Keratinocyte (primary cell): ENCODE measurements around the gene EVI5. TPM values are rescaled to one million over a fixed set of nuclear protein-coding genes. Genes with fewer than 3 reads are reported as not detected.

ENCODE experiments used
- DNase-seq: peaks from one replicate; pipeline ENCODE4 v3.0.0-alpha.2; 2011; ENCODE audit warnings: low read depth, missing footprints, low spot score
- FAIRE-seq: peaks from 2 replicates; lab custom pipeline; 2011; peaks lifted over from hg19 to GRCh38; lab: Jason Lieb, UNC
- H2AFZ ChIP-seq: 2 replicates; pipeline ENCODE4 v1.6.0; 2012; ENCODE audit warnings: low read length, control low read depth, inconsistent platforms; ENCODE audit not compliant: control insufficient read depth
- H3K27ac ChIP-seq: 2 replicates; pipeline ENCODE4 v1.5.1; 2011; ENCODE audit warnings: low read length; ENCODE audit not compliant: control insufficient read depth, insufficient read depth
- H3K27me3 ChIP-seq: 3 replicates; pipeline ENCODE4 v1.6.0; 2011; ENCODE audit warnings: low read length; ENCODE audit not compliant: control insufficient read depth, insufficient read depth; ENCODE audit errors: extremely low read depth
- H3K36me3 ChIP-seq, 2 experiments: 2 replicates in 1 of 2; 3 replicates in 1 of 2; pipeline ENCODE4 v1.5.1; 2011; ENCODE audit warnings: low read length in 2 of 2, mild to moderate bottlenecking in 1 of 2; ENCODE audit not compliant: control insufficient read depth in 2 of 2, insufficient read depth in 2 of 2; ENCODE audit errors: extremely low read depth in 1 of 2
- H3K4me1 ChIP-seq: 3 replicates; pipeline ENCODE4 v1.5.1; 2011; ENCODE audit warnings: low read length; ENCODE audit not compliant: control insufficient read depth, insufficient read depth; ENCODE audit errors: extremely low read depth
- H3K4me2 ChIP-seq: 3 replicates; pipeline ENCODE4 v1.6.0; 2011; ENCODE audit warnings: low read depth, low read length; ENCODE audit not compliant: control insufficient read depth, insufficient read depth; ENCODE audit errors: extremely low read depth
- H3K4me3 ChIP-seq, 3 experiments: fragments of 200-600 bp in 1 of 3; sonication (generic) in 1 of 3; 2 replicates in 2 of 3; 3 replicates in 1 of 3; pipeline ENCODE4 v1.5.1; 2011 to 2016; ENCODE audit warnings: low read length in 3 of 3, mild to moderate bottlenecking in 3 of 3, control low read depth in 2 of 3, inconsistent platforms in 1 of 3, low read depth in 1 of 3, mixed read lengths in 1 of 3, mixed run types in 1 of 3, moderate library complexity in 1 of 3; ENCODE audit not compliant: control insufficient read depth in 2 of 3, insufficient read depth in 2 of 3; ENCODE audit errors: extremely low read depth in 1 of 3
- H3K79me2 ChIP-seq: 2 replicates; pipeline ENCODE4 v1.6.0; 2012; ENCODE audit warnings: low read length; ENCODE audit not compliant: control insufficient read depth, insufficient read depth
- H3K9ac ChIP-seq: 3 replicates; pipeline ENCODE4 v1.6.0; 2011; ENCODE audit warnings: low read length; ENCODE audit not compliant: control insufficient read depth, insufficient read depth; ENCODE audit errors: extremely low read depth
- H3K9me1 ChIP-seq: 3 replicates; pipeline ENCODE4 v1.6.0; 2011; ENCODE audit warnings: low read length; ENCODE audit not compliant: control insufficient read depth, insufficient read depth; ENCODE audit errors: extremely low read depth
- H3K9me3 ChIP-seq: 2 replicates; pipeline ENCODE4 v1.5.1; 2012; ENCODE audit warnings: low read depth, low read length; ENCODE audit not compliant: control insufficient read depth
- H4K20me1 ChIP-seq: 3 replicates; pipeline ENCODE4 v1.6.0; 2011; ENCODE audit warnings: low read length; ENCODE audit not compliant: control insufficient read depth, insufficient read depth; ENCODE audit errors: extremely low read depth
- EZH2 ChIP-seq: IDR thresholded peaks from one replicate; pipeline ENCODE4 v1.6.1; 2012; ENCODE audit warnings: inconsistent platforms, mild to moderate bottlenecking, low read length, moderate library complexity
- dilution Hi-C: fragments of 300-500 bp; cut with MboI; formaldehyde crosslinking; loops from one replicate; pipeline ENCODE4 v1.7.0; 2020; ENCODE audit warnings: low sequenced_read_pairs; ENCODE audit not compliant: extremely low pct_ligation_motif_present
- polyA plus RNA-seq, 5 experiments: library from polyadenylated mRNA; depleted of rRNA in 3 of 5; stranded (reverse) in 3 of 5; stranded (forward) in 1 of 5; unstranded in 1 of 5; fragments of >200 nt; gene quantifications; 1 replicate in 1 of 5; 2 replicates in 3 of 5; 3 replicates in 1 of 5; pipeline versions ENCODE4 v1.2.1 to v1.2.3, GENCODE V29; 2011 to 2012; ENCODE audit warnings: missing spikeins in 2 of 5, low read depth in 1 of 5, low replicate concordance in 1 of 5
- TF ChIP-seq, protein P1 (sequence below), 3 experiments: IDR thresholded peaks in 1 of 3; conservative IDR thresholded peaks in 1 of 3; optimal IDR thresholded peaks in 1 of 3; 2 replicates in 2 of 3; 3 replicates in 1 of 3; pipeline versions ENCODE3 to v1.5.1; 2011; ENCODE audit warnings: low read length in 3 of 3, mild to moderate bottlenecking in 3 of 3, moderate library complexity in 2 of 3, control low read depth in 1 of 3, inconsistent platforms in 1 of 3; ENCODE audit not compliant: insufficient read depth in 2 of 3; ENCODE audit errors: extremely low read depth in 1 of 3

Gene EVI5
- polyA plus RNA-seq, 1 donor (not counting 4 experiments of a cell fraction or from before 2014, with no cell fraction given): 23.2 TPM

DNA sequence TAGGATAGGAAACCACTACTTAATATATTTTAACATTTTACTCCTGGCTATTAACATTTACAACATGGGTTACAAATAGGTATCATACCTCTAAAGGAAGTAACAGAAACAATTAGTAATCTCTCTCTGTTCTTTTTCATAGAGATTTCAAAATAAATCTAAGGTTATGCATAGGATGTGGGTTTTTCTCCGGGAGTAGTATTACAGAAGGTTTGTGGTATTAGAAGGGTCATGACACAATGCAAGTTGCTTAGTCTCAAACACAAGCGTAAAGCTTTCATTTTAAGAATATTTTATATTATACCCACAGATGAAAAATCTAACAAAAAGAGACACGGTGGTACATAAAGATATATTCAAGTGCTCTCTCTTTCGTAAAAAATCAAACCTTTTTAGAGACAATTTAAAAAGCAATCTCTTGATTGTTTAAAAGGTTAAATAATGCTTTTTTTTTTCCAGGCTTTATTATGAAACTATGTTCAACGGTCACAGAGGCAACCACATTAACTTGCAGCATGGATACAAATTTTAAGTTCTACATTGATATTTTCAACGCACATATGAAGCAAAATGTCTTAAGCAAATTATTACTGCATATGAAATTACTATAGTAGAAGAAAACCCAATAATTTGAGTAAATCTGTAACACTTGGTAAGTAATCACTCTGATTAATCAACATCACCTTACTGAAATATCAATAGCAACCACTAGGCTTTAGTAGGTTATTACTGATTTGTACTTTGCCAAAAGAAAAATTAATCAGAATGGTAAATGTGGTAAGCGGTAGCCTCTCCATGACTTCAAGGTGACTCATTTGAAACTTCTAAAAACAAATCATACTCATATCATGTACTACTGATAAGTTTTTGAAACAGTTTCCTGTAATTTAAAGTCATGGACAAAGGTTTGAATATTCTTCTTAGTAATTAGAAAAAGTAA lies 200.8 kb downstream of the EVI5 start:
- TF ChIP-seq, protein P1, sequence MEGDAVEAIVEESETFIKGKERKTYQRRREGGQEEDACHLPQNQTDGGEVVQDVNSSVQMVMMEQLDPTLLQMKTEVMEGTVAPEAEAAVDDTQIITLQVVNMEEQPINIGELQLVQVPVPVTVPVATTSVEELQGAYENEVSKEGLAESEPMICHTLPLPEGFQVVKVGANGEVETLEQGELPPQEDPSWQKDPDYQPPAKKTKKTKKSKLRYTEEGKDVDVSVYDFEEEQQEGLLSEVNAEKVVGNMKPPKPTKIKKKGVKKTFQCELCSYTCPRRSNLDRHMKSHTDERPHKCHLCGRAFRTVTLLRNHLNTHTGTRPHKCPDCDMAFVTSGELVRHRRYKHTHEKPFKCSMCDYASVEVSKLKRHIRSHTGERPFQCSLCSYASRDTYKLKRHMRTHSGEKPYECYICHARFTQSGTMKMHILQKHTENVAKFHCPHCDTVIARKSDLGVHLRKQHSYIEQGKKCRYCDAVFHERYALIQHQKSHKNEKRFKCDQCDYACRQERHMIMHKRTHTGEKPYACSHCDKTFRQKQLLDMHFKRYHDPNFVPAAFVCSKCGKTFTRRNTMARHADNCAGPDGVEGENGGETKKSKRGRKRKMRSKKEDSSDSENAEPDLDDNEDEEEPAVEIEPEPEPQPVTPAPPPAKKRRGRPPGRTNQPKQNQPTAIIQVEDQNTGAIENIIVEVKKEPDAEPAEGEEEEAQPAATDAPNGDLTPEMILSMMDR (optimal IDR thresholded peaks at IDR 0.05 in 1 of 3, IDR thresholded peaks at IDR 0.05 in 1 of 3, conservative IDR thresholded peaks at IDR 0.05 in 1 of 3; ENCODE audit: extremely low read depth in 1 of 3, insufficient read depth in 2 of 3, low read length in 3 of 3): peak in 1 of 3 experiments; percentile 25
- TF ChIP-seq EZH2: no peak
- peak; percentile 49 for DNase-seq
- Histone ChIP-seq H3K4me1 (peaks cover 19% of the 10 kb centered on the region), H3K27me3 (no peaks in the 10 kb centered on the region), H3K4me3 (peak overlapping the region in 1 of 3 experiments; percentile 48), H3K9ac (no peak overlapping the region), H3K27ac (peak overlapping the region; percentile 52), H3K79me2 (no peaks in the 10 kb centered on the region), H3K9me1 (no peaks in the 10 kb centered on the region), H4K20me1 (no peaks in the 10 kb centered on the region), H3K9me3 (no peaks in the 10 kb centered on the region), H3K4me2 (peak overlapping the region; percentile 59), H3K36me3 (peaks cover 0 to 4% of the 10 kb centered on the region in 2 experiments), H2AFZ (no peak overlapping the region)
- peak; percentile 85 for FAIRE-seq
- dilution Hi-C loops: no loop called here

DNA sequence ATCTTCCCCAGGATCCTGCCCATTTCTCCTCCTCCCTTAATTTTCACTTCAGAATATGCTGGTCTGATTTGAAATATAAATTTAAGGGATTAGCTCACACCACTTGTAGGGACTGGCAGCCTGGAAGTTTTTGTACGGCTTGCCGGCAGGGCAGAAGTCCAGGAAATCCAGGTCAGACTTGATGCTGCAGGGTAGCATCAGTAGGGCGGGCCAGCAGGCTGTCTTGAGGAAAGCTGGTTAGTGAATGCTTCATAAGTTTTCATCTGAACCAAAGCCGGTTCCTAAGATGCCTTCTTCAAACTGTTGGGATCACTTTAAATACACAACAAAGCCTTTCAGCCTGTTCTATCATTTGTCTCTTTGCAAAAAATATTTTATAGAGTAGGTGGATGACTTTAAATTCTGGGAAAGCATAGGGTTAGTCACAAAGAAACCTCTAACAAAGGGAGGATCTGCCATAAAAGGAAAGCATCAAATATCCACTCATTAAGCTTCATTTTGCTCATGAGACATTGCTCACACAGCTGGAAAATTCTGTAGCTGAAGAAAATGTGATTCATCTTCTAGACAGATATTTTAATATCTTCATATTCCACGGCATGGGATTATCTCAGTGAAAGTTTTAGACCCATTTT lies 207.5 kb downstream of the EVI5 start:
- TF ChIP-seq, protein P1 (optimal IDR thresholded peaks at IDR 0.05 in 1 of 3, IDR thresholded peaks at IDR 0.05 in 1 of 3, conservative IDR thresholded peaks at IDR 0.05 in 1 of 3; ENCODE audit: extremely low read depth in 1 of 3, insufficient read depth in 2 of 3, low read length in 3 of 3): no peak
- no peak for TF ChIP-seq EZH2
- DNase-seq (no peak), FAIRE-seq (peak; percentile 32)
- H3K27ac ChIP-seq: peak overlapping the region; percentile 27
- peak overlapping the region; percentile 2 for H3K4me2 ChIP-seq
- no peak overlapping the region for H3K4me3 ChIP-seq
- H3K9me3 ChIP-seq: no peaks in the 10 kb centered on the region
- no peaks in the 10 kb centered on the region for H3K79me2 ChIP-seq
- peaks cover 0 to 2% of the 10 kb centered on the region in 2 experiments for H3K36me3 ChIP-seq
- dilution Hi-C loops: no loop called here
- H2AFZ ChIP-seq: no peak overlapping the region
- H3K27me3 ChIP-seq: no peaks in the 10 kb centered on the region
- H3K4me1 ChIP-seq: peaks cover 18% of the 10 kb centered on the region
- peak overlapping the region; percentile 16 for H3K9ac ChIP-seq
- H4K20me1 ChIP-seq: no peaks in the 10 kb centered on the region
- H3K9me1 ChIP-seq: peaks cover 2% of the 10 kb centered on the region
